Stromal cell of bone marrow (primary cell): ENCODE measurements around the gene EHMT2.

Experiments used
- DNase-seq: peaks from one replicate; pipeline ENCODE4 v3.0.0-alpha.2; 2012; ENCODE audit warnings: low read depth

The EHMT2 gene

DNA sequence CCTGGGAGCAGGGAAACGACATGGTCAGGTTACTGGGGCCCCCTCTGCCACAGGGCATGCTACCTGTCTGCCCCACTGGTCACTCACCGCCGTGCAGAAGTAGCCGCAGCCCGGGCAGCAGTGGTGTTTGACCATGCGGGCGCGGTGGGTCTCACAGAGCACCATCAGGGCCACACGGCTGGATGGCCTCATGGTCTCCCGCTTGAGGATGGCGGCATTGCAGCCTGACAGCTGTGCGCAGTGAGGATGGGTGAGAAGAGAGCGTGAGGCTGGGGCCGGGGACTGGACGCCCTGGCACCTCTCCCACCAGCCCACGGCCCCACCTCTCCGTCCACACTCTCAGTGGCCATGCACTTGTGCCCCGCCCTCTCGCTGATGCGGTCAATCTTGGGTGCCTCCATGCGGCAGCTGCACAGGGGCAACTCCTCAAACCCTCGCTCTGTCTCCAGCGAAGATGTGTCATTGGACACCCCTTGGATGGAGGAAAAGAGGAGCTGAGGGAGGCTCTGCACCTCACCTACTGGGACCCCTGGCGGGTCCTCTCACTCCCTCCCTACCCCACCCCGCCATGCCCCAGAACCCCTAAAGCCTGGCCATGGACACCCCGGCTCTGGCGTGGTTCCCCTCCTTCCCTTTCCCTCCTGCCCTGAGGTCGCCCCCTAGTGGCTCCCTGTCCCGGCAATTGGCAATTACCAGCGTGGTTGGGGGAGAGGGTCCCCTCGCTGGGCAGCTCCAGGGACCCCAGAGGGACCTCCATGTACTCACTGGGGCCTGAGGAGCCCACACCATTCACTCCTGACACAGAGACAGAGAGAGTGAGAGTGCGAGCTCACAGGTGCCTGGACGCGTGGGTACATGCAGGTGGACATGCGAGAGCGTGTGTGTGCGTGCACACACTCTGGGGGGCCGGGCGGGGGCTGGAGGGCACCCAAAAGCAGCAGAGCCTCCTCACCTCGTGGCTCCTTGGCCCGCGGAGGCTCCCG lies 8.9 kb downstream of the EHMT2 start:
- no peak for DNase-seq

DNA sequence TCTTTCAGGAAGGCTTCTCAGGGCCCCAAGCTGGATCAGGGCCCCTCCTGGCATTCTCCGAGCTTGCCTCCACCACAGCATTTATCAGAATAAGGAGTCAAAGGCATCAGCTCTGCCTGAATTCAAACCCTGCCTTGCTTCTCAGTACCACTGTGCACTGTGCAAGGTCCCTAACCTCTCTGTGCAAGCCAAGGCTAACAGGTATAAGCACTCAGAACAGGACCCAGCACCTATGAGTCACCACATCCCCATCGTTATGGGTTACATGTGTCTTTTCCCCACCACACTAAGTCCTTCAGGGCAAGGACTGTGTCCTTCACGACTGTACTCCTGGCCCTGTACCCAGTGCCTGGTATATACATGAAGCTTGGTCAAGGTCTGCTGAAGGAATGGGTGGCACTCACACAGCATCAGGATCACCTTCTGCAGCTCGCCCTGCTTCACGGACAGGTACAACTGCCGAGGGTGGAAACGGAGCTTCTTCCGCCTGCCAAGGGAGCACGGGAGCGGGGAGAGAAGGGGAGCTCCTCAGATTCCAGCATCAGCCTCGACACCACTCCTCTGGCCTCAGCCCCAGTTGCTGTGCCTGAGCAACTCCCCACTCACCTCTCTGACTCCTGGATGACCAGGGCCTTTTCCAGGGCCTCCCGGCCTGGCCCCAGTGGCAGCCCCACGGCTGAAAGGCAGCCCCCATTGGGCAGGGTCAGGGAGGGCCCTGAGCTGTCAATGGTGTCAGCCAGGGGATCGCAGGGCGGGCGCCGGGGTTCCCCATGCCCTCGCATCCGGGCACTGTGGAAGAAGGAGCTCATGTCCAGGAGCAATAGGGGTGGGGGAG lies 10.1 kb downstream of the EHMT2 start:
- DNase-seq = no peak

DNA sequence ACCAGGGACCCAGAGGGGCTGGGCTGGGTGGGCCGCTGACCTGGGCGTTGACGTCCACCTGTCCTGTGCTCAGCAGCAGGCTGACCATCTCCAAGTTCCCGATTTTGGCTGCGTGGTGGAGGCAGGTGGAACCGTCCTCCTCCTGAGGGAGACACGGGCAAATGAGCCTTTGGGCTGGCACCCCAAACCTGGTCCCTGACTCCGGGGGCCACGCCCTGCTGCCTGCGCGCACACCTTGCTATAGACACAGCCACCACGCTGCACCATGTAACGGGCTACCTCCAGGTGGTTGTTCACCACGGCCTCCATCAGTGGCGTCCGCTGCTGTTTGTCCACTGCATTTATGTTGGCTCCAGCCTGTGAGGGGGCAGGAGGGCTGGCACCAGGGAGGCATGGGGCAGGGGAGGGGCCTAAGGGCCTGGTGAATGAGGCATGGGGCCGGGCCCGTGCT lies 10.9 kb downstream of the EHMT2 start:
- DNase-seq = no peak

DNA sequence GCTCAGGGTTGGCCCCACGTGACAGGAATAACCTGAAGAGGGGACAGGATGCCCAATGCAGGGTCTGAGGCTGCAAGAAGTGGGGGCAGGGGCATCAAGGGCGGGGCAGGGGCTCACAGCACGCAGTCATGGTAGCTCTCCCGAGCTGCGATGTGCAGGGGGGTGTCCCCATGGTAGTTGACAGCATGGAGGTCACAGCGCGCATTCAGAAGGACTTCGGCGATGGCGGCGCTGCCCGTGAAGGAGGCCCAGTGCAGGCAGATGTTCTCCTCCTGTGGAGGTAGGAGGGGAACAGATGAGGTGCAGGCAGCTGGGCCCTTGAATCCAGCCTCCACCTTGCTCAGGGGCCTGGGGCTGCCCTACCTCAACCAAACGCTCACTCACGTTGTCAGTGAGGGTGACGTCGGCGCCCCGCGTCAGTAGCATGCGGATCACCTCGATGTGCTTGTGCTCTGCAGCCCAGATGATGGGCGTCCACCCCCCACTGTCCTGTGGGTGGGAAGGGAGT lies 12.9 kb downstream of the EHMT2 start:
- DNase-seq = no peak

DNA sequence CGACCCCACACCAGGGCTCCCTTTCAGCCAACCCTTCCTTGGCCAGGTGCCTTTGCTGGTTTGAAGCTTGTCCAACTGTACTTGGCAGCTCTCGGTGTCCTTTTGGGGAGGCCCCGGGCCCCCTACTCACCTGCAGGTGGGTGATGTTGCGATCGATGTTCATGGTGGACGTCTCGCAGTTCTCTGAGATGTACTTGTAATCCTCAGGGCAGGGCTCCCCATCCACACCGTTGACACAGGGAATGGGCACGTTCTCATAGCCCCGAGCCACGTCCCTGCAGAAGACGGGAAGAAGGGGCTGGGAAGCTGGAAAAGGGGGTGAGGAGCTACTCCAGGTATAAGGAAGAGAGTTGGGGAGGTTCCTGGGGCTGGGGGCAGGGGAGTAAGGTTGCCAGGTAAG lies 13.8 kb downstream of the EHMT2 start:
- DNase-seq = no peak

DNA sequence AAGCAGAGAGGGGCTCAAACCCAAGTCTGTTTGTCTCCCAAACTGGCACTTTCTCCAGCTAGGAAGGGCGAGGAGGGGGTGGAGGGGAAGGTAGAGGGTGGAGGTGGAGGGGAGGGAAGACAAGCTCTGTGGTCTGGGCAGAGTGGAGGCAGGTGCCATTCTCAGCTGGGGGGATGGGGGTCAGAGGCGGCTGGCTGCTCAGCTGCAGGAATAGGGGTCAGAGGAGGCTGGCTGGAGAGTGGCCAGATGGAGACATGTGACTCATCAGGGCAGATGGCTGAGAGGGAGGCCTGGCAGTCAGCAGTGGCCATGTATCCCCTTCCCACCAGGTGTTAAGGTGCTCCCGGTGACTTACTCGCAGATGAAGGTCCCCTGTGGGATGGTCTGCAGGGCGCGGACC lies 15.2 kb downstream of the EHMT2 start:
- no peak for DNase-seq

DNA sequence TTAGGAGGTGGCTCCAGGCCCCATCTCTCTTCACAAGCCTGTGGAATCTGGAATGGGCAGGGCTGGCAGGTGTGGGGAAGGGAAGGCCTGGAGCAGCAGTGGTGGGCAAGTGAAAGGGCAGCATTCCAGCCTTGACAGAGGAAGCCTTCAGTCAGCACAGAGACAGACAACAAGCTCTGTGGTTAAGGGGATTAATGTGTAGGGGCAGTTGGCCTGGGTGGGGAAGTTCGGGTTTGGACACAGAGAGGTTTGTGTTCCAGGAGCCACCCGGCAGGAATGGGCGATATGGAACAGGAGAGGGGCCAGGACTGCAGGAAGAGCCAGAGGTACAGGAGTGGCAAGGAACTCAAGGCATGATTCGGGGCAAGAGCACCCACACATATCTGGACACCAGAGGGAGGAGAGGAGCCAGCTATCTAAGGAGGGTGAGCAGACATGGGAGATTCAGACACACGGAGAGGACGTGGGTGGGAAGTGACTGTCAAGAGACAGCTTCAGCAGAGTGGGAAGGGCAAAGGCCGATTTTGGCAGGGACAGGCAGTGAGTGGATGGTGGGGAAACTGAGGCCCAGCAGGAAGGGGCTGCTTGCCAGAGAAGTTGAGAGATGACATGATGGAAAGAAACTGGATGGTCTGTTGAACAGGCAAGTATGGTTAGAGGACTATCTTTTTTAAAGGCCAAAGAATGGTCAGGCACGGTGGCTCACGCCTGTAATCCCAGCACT lies 16.2 kb downstream of the EHMT2 start:
- DNase-seq = no peak

DNA sequence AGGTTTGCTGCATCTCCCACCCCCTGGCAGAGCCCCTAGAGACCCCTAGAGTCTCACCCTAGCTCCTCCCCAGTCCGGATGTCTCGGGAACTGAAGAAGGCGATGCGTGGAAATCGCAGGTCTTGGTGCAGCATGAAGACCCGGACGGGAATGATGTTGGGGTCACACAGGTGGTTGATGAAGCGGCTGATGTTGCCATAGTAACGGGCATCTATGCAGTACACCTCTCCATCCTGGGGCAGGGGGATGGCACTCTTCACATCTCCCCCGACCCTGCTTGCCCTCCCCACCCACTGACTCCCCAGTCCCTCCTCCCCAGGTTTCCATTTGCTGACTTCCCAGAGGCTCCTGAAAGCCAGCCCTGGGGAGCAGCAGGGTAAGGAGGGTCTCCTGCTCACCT lies 16.9 kb downstream of the EHMT2 start:
- DNase-seq = no peak

DNA sequence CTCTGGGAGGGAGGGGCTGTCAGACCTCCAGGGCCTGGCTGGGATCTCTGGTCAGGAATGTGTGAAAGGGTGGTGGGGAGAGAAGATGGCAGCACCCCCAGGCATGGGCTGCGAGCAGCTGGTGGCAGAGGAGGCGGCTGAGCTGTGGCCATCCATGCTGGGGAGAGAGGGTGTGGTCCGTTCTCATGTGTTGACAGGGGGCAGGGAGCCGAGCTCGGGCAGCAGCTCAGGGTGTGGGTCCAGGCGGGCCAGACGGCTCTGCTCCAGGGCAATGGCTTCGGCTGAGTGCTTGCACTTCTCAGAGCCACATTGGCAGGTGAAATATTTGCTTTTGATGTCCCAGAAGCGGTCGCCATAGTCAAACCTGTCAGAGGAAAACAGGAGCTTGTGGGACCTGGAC lies 17.6 kb downstream of the EHMT2 start:
- no peak for DNase-seq

DNA sequence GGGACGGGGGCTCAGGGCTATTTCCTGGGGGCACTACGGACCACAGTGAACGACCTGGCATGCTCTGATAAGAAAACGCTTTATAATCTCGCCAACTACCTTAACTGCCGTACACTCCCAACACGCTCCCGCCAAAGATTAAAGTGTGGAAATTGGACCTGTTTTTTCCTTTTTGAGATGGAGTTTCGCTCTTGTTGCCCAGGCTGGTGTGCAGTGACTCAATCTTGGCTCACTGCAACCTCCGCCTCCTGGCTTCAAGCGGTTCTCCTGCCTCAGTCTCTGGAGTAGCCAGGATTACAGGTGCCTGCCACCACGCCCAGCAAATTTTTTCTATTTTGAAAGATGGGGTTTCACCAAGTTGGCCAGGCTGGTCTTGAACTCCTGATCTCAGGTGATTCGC lies 18.4 kb downstream of the EHMT2 start:
- no peak for DNase-seq

DNA sequence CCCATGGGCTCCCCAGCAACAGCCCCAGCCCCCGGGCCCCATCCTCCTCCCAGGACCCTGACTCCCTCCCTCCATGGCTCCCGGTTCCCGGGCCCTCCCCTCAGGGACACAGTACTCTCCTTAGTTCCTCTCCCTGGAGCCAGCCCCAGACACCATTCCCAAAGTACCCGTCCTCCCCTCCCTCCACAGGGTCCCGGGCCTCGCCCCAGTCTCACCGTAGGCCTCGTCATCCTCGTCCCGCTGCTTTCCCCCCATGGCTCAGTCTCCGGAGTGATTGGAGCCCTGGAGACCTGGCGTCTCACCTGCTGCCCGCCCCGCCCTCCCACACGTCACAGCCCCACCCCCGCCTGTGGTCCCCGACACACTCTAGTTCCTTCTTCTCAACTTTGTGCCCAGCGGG lies 18.8 kb downstream of the EHMT2 start, which contains the start of gene SLC44A4:
Gene SLC44A4, minus strand, starts transcription at position 272 of the 400 bp plus-strand sequence. Its CDS starts 17 bp downstream, at position 255.
- no peak for DNase-seq

DNA sequence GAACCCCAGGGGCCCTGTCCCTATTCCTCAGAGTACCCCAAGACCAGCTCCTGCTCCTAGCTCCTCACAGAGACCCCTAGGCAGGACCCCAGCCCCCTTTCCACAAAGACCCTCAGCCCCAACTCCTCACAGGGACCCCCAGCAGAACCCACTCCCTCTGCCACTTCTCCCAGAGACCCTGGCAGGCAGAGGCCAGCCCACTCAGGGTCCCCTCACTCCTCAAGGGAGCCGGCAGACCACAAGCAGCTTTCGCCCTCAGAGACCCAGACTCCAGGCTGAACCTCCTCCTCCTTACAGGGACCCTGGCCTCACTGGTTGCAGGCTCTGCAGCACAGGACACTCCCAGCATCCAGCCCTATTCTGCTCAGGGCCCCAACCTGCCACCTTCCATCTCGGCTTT lies 19.3 kb downstream of the EHMT2 start:
- no peak for DNase-seq

DNA sequence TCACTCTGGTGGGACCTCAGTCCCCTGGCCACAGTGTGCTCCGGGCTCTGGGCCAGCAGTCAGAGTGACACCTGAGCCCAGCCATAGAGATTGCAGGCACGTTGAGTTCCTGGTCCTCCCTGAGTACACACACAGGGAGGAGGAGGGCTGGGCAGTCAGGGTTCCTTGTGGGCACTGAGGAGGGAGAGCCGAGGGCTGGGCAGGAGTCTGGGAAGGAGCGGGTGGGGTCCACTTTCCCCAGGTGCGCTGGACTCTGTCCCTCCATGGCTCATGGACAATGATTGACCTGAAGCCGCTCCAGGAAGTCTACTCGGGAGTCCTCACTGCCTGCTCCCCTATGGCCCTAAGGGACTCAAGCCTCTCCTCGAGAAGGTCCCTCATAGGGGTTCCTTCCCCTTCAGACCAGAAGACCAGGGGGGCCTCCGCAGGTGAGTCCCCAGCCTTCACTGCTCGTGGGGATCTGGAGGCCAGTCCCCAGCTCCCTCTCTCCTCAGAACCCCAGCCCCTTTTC lies 19.8 kb downstream of the EHMT2 start:
- DNase-seq = no peak

DNA sequence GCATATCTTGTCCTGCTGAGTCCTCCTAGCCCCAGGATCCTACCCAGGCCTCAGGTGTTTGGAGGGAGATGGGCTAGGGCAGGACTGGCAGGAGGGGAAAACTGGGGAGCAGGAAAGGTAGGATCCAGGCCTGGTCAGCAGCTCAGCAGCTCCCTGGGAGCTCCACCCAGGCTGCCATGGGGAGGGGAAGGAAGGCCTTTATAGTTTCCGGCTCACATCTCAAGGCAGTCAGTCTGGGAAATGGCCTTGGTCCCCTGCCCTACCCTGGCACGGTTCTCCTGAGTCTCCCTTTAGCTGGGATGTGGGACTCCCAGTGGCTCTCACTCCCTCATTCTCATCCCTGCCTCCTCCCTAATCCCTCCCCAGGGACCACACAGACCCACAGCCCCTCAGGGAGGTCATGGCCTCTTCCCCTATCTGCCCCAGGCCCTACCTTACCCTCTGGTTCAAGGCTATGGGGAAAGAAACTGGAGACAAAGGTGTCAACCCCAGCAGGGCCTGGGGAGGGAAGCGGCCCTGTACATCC lies 20.3 kb downstream of the EHMT2 start:
- DNase-seq = no peak

DNA sequence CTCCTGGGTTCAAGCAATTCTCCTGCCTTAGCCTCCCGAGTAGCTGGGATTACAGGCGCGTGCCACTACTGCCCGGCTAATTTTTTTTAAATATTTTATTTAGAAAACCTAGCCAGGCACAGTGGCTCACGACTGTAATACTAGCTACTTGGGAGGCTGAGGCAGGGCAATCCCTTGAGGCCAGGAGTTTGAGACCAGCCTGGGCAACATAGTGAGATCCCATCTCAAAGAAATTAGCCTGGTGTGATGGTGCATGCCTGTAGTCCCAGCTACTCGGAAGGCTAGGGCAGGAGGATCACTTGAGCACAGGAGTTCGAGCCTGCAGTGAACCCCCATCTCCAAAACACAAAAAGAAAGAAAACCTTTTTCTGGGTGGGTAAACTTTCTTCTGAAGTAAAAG lies 21.1 kb downstream of the EHMT2 start:
- no peak for DNase-seq

DNA sequence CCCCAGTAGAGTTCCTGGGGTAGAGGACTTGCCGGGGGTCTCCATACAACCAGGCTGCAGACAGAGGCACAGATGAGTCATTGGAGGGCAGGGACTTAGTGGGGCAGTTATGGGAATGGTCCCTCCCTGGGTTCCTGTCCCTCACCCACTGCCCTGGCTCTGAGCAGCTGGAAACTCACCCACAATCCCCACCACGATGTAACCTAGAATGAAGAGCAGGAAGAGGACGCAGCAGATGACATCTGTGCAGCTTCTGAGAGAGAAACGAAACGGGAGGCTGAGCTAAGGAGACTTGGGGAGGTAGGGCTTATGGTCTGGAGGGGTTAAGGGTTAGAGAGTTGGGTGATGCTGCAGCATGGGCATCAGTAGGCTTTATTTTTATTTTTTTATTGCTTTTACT lies 21.6 kb downstream of the EHMT2 start:
- DNase-seq = no peak

DNA sequence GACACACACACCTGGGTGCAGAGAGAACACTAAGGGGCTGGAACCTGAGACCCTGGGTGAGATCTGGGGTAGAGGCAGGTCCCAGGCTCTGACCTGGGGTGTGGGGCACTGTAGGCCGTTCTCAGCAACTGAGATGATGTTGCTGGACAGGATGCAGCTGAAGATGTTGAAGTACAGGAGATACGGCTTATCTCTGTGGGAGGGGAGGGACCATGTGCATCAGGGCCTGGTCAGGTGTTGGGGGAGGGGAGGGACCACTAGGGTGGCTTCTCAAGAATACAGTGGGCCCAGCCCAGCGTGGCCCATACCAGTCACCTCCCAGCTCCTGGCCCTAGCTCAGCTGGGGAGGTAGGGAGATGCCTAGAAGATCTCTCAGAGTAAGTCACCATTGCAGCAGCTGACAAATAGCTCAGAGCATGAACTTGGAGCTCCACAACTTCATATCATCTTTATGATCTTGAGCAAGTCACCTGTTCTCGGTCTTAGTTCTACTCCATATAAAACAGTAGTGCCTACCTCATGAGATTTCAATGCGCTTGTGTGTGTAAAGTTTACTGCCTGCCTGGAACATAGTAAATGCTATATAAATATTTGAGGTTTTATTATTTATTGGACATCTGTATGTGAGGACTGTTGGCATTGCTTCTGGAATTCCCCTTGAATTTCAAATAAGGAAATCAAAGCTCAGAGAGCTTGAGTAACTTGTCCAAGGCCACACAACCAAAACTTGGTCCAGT lies 22.5 kb downstream of the EHMT2 start:
- DNase-seq = no peak

DNA sequence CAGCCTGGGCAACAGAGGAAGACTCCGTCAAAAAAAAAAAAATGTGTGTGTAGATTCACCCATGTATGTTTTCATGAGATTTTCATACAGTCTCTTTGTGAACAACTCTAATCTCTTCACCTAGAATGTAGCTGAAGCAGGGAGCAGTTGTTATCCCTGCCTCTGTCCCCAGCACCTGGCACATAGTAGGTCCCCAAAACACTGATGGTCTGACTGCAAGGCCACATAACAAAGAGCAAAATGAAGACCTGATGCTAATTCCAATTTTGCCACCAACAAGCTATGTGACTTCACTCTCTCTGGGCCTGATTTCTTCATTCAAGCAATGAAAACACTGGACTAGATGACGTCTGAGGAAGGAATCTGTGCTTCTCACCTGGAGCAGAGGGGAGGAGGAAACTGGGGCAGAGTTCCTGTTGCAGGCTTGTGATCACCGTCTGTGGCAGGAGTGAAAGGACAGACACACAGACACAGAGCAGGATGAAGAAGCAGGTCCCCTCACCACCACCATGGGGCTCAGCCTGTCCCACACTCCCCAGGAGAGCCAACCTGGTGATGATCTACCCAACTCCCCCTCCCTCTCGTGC lies 23.3 kb downstream of the EHMT2 start:
- DNase-seq = no peak

DNA sequence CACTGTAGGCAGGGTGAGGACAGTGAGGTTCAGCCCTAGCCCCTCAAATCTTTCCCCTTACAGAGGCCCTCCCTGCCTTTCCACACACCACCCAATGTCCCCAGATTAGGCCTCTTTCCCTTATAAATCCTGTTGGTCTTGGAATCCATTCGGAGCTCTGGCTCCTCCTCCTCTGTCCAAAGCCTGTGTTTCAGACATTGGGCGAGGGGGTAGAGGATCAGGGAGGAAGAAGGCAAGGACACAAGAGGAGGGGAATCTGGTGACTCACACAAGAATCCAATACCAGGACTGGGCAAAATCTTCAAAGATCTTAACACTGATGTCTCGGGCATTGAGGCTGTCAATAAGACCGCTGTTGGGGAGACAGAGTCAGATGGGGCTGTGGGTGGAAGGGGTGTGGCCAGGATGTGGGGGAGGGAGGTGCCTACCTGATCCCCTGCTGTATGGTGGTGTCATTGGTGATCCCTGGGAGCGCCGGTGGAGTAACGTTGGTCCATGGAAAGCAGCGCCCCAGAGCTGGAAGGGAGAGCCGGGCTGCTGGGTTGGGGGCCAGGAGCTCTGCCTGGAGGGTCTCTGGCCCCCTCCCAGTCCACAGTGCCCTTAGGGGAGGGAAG lies 26.3 kb downstream of the EHMT2 start:
- DNase-seq = no peak

DNA sequence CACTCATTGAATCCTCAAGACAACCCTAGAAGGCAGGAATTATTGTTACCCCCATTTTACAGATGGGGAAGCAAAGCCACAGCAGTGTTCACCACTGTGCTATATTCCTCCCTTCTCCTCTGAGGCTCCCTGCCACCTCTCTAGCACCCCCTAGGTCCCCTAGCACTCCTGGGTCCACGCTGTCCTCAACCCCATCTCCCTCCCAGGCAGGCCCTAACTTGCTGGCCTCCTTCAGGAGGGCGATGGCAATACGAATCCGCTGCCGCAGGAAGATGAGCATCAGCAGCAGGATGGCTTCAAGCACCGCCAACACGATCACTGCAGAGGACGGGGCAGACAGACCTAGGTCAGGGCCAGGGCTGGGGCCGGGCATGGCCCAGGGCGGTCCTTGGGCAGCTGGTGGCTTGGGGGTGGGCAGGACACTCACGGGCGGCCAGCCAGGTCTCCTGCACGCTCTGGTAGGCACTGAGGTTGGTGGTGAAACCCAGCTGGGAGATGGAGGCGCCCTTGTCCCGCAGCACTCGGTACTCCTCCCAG lies 27.0 kb downstream of the EHMT2 start:
- no peak for DNase-seq
